ENCODE measurements around the gene WAPL. TPM values are rescaled to one million over a fixed set of nuclear protein-coding genes. Genes with fewer than 3 reads are reported as not detected.
A peak's percentile ranks its signal among the peaks of the same experiment; 100 is the strongest.

Gene WAPL
- polyA plus RNA-seq, 1 donor (not counting 4 experiments of a cell fraction or from before 2014, with no cell fraction given) = 26.2 TPM

- FAIRE-seq (no peak), DNase-seq (ENCODE audit: low read depth, low spot score) (no peak)
- Histone ChIP-seq H3K27me3 (ENCODE audit: control insufficient read depth, extremely low read depth, insufficient read depth, low read length) (peaks cover 17% of the 10 kb centered on the region), H2AFZ (ENCODE audit: control insufficient read depth, low read length) (no peak overlapping the region), H4K20me1 (ENCODE audit: control insufficient read depth, extremely low read depth, insufficient read depth, low read length) (no peaks in the 10 kb centered on the region), H3K4me3 (ENCODE audit: control insufficient read depth in 2 of 3, extremely low read depth in 1 of 3, insufficient read depth in 2 of 3, low read depth in 1 of 3, low read length in 3 of 3) (no peak overlapping the region), H3K36me3 (ENCODE audit: control insufficient read depth in 2 of 2, extremely low read depth in 1 of 2, insufficient read depth in 2 of 2, low read length in 2 of 2) (no peaks in the 10 kb centered on the region), H3K4me1 (ENCODE audit: control insufficient read depth, extremely low read depth, insufficient read depth, low read length) (peaks cover 10% of the 10 kb centered on the region), H3K9me3 (ENCODE audit: control insufficient read depth, low read depth, low read length) (no peaks in the 10 kb centered on the region), H3K4me2 (ENCODE audit: control insufficient read depth, extremely low read depth, insufficient read depth, low read depth, low read length) (no peak overlapping the region), H3K79me2 (ENCODE audit: control insufficient read depth, insufficient read depth, low read length) (no peaks in the 10 kb centered on the region), H3K9ac (ENCODE audit: control insufficient read depth, extremely low read depth, insufficient read depth, low read length) (no peak overlapping the region), H3K9me1 (ENCODE audit: control insufficient read depth, extremely low read depth, insufficient read depth, low read length) (no peaks in the 10 kb centered on the region), H3K27ac (ENCODE audit: control insufficient read depth, insufficient read depth, low read length) (no peak overlapping the region)
- TF ChIP-seq EZH2 (IDR thresholded peaks at IDR 0.05; ENCODE audit: low read length) (no peak), CTCF (optimal IDR thresholded peaks at IDR 0.05 in 1 of 3, IDR thresholded peaks at IDR 0.05 in 1 of 3, conservative IDR thresholded peaks at IDR 0.05 in 1 of 3; ENCODE audit: extremely low read depth in 1 of 3, insufficient read depth in 2 of 3, low read length in 3 of 3) (no peak)
- dilution Hi-C loops (cut with MboI; ENCODE audit: extremely low pct_ligation_motif_present, low sequenced_read_pairs) = no loop called here
These were observed 118.3 kb downstream of the WAPL start for GRCh38 chr10:86403183-86403797.

- no peaks in the 10 kb centered on the region for H4K20me1 ChIP-seq (ENCODE audit: control insufficient read depth, extremely low read depth, insufficient read depth, low read length)
- H3K36me3 ChIP-seq (ENCODE audit: control insufficient read depth in 2 of 2, extremely low read depth in 1 of 2, insufficient read depth in 2 of 2, low read length in 2 of 2) = no peaks in the 10 kb centered on the region
- no peak for DNase-seq (ENCODE audit: low read depth, low spot score)
- no peaks in the 10 kb centered on the region for H3K9me3 ChIP-seq (ENCODE audit: control insufficient read depth, low read depth, low read length)
- peak overlapping the region; percentile 27 for H3K4me2 ChIP-seq (ENCODE audit: control insufficient read depth, extremely low read depth, insufficient read depth, low read depth, low read length)
- H3K9ac ChIP-seq (ENCODE audit: control insufficient read depth, extremely low read depth, insufficient read depth, low read length) = no peak overlapping the region
- H3K27ac ChIP-seq (ENCODE audit: control insufficient read depth, insufficient read depth, low read length) = no peak overlapping the region
- no peak for TF ChIP-seq CTCF (optimal IDR thresholded peaks at IDR 0.05 in 1 of 3, IDR thresholded peaks at IDR 0.05 in 1 of 3, conservative IDR thresholded peaks at IDR 0.05 in 1 of 3; ENCODE audit: extremely low read depth in 1 of 3, insufficient read depth in 2 of 3, low read length in 3 of 3)
- no peak for TF ChIP-seq EZH2 (IDR thresholded peaks at IDR 0.05; ENCODE audit: low read length)
- H3K4me3 ChIP-seq (ENCODE audit: control insufficient read depth in 2 of 3, extremely low read depth in 1 of 3, insufficient read depth in 2 of 3, low read depth in 1 of 3, low read length in 3 of 3) = peak overlapping the region in 1 of 3 experiments; percentile 27
- H3K4me1 ChIP-seq (ENCODE audit: control insufficient read depth, extremely low read depth, insufficient read depth, low read length) = peaks cover 10% of the 10 kb centered on the region
- peak overlapping the region; percentile 49 for H2AFZ ChIP-seq (ENCODE audit: control insufficient read depth, low read length)
- dilution Hi-C loops (cut with MboI; ENCODE audit: extremely low pct_ligation_motif_present, low sequenced_read_pairs) = no loop called here
- H3K9me1 ChIP-seq (ENCODE audit: control insufficient read depth, extremely low read depth, insufficient read depth, low read length) = no peaks in the 10 kb centered on the region
- H3K27me3 ChIP-seq (ENCODE audit: control insufficient read depth, extremely low read depth, insufficient read depth, low read length) = peaks cover 17% of the 10 kb centered on the region
- no peak for FAIRE-seq
- no peaks in the 10 kb centered on the region for H3K79me2 ChIP-seq (ENCODE audit: control insufficient read depth, insufficient read depth, low read length)
These were observed 119.2 kb downstream of the WAPL start for GRCh38 chr10:86402283-86402941.

Measured in keratinocyte (primary cell).